ENCODE data around the gene TUBB2B.
"Not testable (repeated sequence)": the region's sequence is repeated elsewhere in the genome, so short reads cannot be mapped to it uniquely, and the experiment has no call there.

TUBB2B gene

DNA sequence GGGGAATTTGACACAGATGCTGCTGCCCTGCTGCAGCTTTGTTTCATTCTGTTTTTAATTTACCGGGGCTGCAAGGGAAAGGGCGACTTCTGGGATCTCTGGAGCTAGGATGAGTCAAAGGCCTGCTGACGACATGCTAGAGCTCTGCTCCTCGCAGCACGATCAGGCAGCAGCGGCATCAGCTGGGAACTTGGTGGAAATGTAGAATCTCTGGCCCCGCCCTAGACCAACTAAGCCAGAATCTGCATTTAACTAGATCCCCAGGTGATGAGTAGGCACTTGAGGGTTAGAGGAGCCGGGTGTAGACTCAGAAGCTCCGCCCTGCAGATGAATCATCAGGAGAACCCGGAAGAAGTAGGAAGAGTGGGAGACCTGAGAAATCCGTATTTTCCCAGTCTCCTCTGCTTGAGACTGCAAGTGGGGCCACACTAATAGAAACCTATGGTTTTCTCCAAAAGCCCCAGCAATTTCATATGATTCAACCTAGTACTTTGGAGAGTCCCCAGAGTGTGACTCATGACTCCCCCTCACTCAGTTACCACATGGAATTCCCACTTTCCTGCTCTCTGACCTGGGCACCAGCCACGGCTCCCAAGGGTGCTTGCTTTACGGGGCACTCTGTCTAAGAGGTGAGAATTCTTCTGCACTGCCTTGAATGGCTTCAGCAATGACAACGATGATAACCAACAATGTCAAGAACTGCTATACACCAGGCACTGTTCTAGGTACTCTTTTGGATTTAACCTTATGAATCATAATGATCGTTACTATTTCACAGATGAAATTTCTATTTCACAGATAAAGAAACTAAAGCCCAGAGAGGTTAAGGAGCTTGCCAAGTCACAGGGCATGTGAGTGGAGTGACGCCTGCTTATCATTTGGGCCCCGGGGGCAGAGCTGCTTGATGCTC is 18.1 kb downstream of the TUBB2B start:
- DNase-seq (ENCODE audit: low read depth), result no peak

DNA sequence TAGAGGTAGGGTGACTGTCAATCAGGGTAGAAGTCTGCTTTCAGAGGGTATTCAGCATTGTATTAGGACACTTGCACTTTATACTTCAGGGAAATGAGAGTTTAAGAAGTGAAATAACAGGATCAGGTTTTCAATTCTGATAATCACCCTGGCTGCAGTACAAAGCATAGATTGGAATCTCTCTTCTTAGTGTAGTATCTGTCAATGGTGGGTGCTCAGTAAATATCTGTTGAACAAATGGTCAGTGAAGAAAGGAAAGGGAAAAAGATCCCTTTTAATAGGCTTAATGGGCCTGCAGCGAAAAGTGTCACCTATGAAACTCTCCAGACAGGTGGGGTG is 18.7 kb downstream of the TUBB2B start:
- DNase-seq (ENCODE audit: low read depth), result no peak

DNA sequence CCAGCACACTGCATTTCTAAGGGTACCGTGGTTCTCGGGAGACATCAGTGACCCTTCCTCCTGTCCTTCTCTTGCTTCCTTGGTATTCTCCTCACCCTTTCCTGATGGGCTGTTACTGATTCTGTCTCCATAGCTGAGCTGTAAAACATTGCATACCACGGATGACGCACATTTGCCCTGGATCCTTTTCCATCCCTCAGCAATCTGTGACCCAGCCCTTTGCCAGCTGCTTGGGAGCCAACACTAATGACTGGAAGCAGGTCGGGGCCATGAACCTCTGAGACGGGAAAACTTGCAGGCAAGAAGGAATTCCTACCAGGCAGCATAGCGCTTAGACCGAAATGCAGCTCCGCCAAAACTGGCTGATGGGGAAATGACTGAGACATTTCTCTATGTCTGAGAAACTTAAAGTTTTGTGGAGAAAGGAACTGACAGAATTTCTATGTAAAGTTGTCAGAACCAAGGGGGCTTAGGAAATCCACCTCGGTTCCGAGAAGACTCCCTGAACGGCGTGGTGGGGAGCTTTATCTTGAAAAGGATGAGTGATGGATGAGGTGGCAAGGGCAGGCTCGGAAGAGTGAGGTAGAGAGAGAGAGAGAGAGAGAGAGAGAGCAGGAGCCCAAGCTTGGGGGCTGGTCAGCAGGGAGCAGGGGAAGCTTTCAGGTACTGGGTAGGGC is 19.2 kb downstream of the TUBB2B start:
- no peak for DNase-seq (ENCODE audit: low read depth)

DNA sequence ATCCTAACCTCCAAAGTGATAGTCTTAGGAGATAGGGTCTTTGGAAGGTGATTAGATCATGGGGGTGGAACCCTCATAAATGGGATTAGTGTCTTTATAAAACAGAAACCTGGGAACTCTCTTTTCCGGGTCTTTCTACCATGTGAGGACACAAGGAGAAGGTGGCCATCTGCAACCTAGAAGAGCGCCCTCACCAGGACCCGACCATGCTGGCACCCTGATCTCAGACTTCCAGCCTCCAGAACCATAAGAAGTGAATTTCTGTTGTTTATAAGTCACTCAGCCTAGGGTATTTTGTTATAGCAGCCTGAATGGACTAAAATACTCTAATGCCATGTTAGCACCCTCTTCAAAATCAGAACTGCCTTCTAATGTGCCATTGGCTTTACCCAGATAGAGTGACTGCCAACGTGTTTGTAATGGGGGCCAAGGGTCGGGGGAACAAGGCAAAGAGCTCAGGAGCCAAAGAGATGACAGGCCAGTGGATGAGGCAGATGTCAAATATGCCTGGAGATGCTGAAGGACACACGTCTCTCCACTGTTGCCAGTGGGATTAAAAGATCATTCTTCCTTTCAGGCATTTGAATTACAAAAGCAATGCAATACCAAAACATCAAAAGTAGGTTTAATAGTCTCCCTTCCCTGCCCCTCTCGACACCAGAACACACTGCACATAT is 21.0 kb downstream of the TUBB2B start:
- DNase-seq (ENCODE audit: low read depth), result no peak

DNA sequence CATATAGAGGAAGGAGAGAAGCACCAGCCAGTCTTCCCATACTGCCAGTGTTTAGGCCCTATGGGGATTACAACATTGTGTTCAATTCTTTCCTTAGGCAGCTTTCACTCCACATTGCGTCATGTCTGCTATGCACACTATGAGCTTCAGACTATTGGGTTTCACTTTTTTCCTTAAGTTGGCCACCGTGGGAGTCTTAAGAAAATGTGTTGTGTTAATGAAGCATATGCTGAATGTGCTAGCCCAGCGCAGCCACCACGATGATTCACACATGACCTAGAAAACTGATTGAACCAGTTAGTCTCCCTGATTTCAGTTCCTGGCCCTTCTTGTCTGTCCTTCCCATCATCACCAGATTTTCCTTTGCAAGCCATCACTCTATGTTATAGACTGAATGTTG is 21.5 kb downstream of the TUBB2B start:
- no peak for DNase-seq (ENCODE audit: low read depth)

DNA sequence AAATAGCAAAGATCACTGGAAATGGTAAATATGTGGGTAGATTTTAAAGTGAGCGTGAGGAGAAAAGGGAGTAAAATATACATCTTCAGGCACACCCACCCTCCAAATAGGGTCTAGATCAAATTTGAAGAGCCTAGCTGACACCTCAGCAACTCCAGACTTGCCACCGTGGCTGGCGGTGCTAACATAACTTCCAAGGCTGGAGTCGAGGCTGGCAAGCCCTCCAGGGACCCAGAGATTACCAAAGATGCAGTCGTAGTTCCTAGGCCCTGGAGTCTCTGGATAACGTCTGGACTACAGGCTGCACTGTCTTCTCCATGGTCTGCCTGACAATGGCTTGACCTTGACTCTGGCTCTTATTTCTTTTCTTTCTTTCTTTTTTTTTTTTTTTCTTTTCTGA is 22.5 kb downstream of the TUBB2B start:
- DNase-seq (ENCODE audit: low read depth), result no peak

DNA sequence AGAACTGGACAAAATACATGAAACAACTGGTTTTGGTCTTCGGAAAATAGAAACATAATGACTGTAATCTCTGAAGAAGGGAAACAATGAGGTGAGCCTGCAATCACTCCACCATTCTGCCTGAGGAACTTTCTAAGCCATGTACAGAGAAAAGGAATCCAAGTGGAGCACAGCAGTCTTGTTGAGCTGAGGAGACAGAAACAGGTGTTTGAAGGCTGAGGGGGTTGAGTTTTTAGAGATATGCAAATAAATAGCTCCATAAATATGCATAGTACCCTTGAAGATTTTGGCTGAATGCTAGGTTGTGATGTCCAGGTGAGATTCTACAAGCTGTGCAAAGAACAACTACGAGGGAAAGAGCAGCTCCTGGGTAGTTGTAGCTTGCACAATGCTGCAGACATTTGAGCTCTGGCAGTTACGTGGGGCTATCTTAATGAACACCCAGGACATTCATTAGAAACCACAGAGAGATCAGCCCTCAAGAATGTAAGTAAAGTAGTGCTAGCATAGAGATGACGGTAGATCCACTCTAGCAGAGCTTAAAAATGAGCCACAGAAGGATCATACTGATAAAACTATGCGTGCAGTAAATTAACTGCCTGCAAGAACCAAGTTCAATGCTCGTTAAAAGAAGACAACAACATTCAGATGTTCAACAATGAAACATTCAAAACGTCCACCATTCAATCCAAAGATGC is 24.3 kb downstream of the TUBB2B start:
- DNase-seq (ENCODE audit: low read depth), result no peak

DNA sequence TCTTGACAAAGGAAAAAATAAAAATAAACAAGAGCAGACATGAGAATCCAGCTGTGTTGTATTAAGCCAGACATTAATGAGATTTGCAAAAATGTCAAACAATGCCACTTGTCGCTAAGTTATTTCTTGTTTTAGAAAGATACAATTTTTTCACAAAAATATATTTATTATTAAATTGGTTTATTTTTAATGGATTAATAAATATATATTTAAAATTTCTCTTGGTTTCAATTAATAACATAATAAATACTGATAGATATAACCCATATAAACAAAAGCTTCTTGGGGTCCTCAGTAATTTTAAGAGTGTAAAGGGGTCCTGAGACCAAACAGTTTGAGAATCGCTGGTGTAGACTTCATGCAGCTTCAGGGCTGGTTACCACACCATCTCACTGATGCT is 26.1 kb downstream of the TUBB2B start:
- no peak for DNase-seq (ENCODE audit: low read depth)

DNA sequence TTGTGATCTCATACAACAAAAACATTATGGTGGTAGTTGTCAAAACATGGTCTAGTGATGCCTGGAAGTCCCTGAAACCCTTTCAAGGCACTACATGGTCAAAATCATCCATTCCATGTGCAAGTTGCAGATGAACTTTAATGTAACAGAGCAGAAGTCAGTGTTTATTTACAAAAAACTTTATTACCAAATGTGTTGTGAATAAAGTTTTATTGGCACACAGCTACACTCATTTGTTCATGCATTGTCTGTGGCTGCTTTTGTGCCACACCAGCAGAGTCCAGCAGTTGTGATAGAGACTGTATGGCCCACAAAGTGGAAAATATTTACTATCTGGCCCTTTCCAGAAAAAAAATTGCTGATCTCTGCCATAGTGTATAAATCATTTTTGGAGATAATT is 26.8 kb downstream of the TUBB2B start:
- DNase-seq (ENCODE audit: low read depth), result no peak

DNA sequence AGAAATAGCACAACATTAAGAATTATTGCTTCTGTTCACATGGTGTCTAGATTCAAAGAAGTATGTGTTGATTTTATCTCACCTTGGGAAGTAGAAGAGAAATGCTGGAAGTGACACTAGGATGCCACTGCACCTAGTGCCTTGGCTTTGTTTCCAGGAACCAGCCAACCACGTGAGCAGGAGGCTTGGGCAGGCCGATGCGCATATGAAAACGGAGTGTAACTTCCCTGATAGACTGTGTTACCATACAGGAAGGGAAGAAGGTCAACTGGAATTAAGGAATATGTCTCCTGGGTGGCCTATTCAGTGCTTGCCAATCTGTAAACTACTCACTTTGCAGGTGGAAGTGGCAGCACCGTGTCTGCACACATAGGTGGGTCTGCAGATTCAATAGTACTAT is 28.1 kb downstream of the TUBB2B start:
- no peak for DNase-seq (ENCODE audit: low read depth)

DNA sequence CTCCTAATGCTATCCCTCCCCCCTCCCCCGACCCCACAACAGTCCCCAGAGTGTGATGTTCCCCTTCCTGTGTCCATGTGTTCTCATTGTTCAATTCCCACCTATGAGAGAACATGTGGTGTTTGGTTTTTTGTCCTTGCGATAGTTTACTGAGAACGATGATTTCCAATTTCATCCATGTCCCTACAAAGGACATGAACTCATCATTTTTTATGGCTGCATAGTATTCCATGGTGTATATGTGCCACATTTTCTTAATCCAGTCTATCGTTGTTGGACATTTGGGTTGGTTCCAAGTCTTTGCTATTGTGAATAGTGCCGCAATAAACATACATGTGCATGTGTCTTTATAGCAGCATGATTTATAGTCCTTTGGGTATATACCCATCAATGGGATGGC is 29.7 kb downstream of the TUBB2B start:
- DNase-seq (ENCODE audit: low read depth), result not testable (repeated sequence)

DNA sequence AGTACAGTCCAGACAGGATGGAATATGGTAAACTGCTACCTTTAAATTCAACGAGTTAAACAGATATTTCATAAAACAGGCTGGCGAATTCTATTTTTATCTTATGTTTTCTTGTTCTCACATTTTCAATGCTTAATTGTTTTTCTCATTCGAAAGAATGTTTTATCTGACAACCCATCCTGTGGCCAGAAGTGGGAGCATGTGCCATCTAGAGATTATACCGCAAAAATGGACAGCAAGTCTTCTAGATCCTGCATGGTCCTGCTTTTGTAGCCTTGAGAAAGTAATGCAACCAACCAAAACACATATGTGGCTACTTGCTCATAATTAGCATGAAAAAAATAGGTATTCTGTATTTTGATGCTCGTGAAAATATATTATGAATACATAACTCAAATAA is 30.7 kb downstream of the TUBB2B start:
- DNase-seq (ENCODE audit: low read depth), result no peak

DNA sequence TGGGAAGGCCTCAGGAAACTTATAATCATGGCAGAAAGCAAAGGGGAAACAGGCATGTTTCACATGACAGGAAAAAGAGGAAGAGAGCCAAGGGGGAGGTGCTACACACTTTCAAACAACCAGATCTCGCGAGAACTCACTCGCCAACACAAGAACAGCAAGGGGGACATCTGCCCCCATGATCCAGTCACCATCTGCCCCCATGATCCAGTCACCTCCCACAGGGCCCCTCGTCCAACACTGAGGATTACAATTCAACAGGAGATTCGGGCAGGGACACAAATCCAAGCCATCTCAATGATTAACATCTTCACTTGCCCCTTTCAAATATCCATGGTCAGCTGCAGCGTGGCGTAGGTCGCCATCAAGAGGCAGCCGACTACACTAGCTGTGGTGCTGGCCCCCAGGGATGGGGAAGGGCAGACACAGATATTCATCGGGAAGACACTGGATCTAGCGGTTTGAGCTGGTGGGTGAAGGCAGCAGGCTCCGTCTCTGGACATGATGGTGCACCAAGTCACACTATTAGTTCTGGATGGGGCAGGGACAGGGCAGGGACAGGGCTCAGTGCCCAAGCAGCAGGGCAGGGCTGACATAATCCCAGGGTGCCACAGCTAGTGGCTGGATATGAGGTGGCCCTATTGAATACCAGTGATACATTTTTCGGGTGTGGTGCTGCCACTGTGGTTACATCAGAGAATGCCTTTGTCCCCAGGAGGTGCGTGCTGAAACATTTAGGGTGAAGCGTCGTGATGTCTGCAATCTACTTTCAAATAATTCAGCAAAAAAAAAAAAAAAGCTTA is 31.6 kb downstream of the TUBB2B start:
- DNase-seq (ENCODE audit: low read depth), result no peak

DNA sequence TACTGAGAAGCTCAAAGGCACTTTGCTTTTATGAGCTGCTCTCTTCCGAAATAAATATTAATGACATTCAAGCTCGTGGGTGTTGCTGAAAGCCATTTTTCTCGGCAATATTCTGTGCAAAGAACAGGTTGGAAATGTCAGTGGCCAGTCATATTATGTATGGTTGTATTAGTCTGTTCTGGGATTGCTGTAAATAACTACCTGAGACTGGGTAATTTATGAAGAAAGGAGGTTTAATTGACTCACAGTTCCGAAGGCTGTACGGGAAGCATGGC is 32.1 kb downstream of the TUBB2B start:
- DNase-seq (ENCODE audit: low read depth), result no peak

DNA sequence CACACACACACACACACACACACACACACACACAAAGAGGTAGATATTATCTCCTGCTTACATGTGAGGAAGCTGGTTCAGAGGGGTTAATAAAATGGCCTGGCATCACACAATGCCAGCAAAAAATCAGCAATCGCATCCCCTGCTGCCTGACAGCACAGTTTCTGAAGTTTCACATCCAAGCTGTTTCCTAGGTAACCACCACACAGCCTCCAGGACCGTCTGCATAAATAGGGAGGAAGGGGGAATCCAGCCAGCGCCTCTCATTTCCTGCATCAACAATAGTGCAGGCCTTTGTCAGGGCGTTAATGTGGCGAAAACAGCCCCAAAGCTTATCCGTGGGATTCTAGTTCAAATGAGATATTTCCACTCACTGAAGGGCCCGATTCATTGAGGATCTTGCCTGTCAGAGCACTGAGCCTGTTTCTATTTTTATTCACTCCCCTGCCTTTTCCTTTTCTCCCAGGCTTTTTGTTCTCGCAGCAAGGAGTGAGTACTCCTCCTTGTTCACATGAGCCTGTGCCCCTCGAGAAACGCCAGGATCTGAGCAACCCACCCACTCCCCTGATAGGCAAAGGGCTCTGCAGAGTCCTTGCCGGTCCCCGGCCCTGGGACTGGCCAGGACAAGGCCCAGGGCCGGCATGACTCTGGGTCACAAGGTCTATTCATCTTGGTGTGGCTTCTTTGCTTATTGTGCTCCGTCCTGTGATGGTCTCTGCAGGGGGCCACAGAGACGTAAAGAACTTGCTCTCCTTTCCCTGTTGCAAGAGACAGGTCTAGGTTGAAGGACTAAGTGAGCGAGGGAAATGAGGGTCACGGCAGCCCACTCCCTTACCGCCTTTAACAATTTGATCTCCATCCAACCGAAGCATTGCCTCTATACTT is 32.7 kb downstream of the TUBB2B start:
- DNase-seq (ENCODE audit: low read depth), result no peak

DNA sequence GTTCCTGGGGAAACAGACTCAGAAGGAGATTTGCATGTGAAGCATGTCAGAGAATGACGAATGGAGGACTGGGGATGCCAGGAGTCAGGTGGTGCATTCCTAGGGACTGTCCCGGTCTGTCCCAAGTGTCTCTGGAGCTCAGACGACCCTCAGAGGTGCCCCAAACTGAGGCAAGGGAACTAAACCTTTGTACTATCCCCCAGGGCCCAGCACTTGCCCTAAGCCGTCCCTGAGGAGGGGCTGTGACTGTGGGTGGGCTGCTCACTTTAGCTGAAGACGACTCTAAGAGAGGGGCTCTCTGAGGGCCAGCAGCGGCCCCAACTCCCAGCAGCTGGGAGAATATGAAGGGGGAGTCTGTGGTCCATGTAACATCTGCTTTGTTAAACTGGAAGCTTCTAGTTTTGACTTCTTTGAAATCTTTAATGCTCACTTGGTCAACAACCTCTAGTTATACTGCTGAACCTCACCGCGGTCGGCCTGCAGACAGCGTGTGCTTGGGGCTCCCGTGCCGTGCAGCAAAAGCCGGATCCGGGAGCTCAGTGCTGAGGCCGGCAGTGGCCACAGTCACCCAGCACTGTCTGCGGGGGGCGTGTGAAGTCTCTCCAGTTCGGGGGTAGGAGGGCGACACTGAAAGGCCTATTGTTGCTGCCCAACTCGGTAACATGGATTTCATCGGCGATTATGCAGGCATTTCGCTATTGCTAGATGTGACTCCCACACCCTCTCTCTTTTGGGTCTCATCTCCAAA is 34.2 kb downstream of the TUBB2B start:
- no peak for DNase-seq (ENCODE audit: low read depth)

DNA sequence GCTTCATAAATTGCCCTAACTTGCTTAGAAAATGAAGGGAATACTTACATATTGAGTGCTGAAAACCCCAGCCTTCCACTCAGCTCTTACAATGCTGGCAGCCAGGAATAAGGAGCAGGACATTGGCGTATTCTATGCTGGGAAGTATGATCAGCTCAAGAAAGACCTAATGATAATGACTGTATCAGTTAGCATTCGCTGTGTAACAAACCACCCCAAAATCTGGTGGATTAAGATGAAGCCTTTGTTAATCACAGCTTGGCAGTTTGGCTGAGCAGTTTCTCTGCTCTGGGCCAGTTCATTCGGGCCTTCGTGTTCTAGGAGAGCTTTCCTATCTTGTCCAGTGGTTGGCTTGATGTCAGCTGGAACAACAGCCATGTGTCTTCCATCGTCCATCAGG is 36.7 kb downstream of the TUBB2B start:
- DNase-seq (ENCODE audit: low read depth), result no peak

DNA sequence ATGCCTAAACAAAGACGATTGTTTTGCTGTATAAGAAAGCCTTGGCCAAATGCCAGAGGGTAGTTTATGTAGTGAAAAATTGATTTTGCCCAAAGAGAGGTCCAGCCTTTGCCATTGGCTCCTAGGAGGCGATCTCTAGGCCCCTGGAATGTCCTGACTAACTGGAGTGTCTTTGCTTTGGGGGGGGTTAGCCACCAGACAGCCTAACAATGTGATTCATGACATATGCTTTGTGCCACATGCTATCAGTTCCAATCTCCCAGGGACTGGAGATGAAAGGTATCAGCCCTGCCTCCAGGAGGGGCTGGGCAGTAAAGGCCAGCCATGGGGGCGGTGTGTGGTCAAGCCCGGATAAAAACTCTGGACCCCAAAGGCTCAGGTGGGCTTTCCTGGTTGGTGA is 37.4 kb downstream of the TUBB2B start:
- no peak for DNase-seq (ENCODE audit: low read depth)

DNA sequence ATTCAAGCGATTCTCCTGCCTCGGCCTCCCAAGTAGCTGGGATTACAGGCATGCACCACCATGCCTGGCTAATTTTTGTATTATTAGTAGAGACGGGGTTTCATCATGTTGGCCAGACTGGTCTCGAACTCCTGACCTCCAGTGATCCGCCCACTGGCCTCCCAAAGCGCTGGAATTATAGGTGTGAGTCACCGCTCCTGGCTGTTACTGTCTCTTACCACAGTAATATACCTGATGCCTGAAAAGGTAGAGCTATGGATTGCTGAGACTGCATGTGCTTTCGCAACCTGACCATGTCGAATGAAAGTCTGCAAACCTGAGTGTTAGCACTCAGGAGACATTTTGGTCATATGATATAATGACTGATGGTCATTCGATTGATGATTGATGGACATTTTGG is 38.3 kb downstream of the TUBB2B start:
- DNase-seq (ENCODE audit: low read depth), result not testable (repeated sequence)

DNA sequence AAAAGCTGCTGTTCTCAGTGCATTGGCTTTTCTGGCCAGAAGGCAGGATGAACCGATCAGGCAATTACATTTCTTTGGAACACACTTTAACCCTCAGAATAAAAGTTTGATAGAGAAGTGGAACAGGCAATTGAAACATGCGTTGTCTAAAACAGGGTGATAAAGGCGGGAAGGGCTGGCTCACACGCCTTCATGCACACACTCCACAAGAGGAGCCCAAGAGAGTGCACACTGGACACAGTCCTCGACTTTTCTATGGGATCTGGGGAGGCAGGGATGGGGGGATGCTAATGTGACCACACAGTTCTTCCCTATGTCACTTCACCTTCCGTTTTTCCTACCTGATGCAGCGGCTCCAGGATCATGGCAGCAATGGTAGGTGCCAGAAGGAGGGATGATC is 39.2 kb downstream of the TUBB2B start:
- no peak for DNase-seq (ENCODE audit: low read depth)

Measured in stimulated activated CD8-positive, alpha-beta memory T cell treated with anti-CD3 and anti-CD28 coated beads, Interleukin-12 subunit alpha, Interleukin-12 subunit beta, amount 100 ng/mL, for 4 hours (primary cell).